OCI-LY7 (cell line): ENCODE data around the gene IL12A. TPM values are rescaled to one million over a fixed set of nuclear protein-coding genes. Genes with fewer than 3 reads are reported as not detected.

ENCODE experiments used
- BruUV-seq: library from RNA; stranded (reverse); fragments of 400-500 nt; replicated peaks from 2 replicates; lab custom pipeline; 2021; lab: Mats Ljungman, UMichigan
- CTCF ChIA-PET: fragments of 300-600 bp; sonication (Branson Sonifier 250); formaldehyde crosslinking; loops from one replicate; lab custom pipeline; 2022; ENCODE audit warnings: antibody characterized with exemption; ENCODE audit not compliant: unreplicated experiment; lab: Charles Lee
- POLR2A ChIA-PET: fragments of 300-600 bp; sonication (Branson Sonifier 250); formaldehyde crosslinking; loops from one replicate; lab custom pipeline; 2022; ENCODE audit warnings: antibody characterized with exemption; lab: Charles Lee
- DNase-seq: peaks from one replicate; pipeline ENCODE4 v3.0.0-alpha.2; 2015; ENCODE audit warnings: low spot score
- H2AFZ ChIP-seq: fragments of 200-600 bp; sonication (generic), shearing (Covaris generic); 2 replicates; pipeline ENCODE4 v1.6.1; 2014; ENCODE audit warnings: mild to moderate bottlenecking, antibody characterized with exemption, low read length, moderate library complexity
- H3K27ac ChIP-seq: fragments of 200-600 bp; sonication (generic); 2 replicates; pipeline ENCODE4 v1.5.1; 2014; ENCODE audit warnings: mixed run types, low read depth, mild to moderate bottlenecking, moderate library complexity, low read length, inconsistent platforms; ENCODE audit not compliant: poor library complexity, severe bottlenecking
- H3K36me3 ChIP-seq: fragments of 200-600 bp; sonication (generic); 2 replicates; pipeline ENCODE4 v1.6.1; 2014; ENCODE audit warnings: mild to moderate bottlenecking, antibody characterized with exemption, low read length, moderate library complexity, mixed read lengths; ENCODE audit not compliant: insufficient read depth
- H3K4me1 ChIP-seq: fragments of 200-600 bp; sonication (generic); 2 replicates; pipeline ENCODE4 v1.5.1; 2014; ENCODE audit warnings: mild to moderate bottlenecking, low read length; ENCODE audit not compliant: insufficient read depth, poor library complexity, severe bottlenecking
- H3K4me2 ChIP-seq: fragments of 200-600 bp; sonication (generic); 2 replicates; pipeline ENCODE4 v1.6.1; 2014; ENCODE audit warnings: mild to moderate bottlenecking, low read length
- H3K4me3 ChIP-seq: fragments of 200-600 bp; sonication (generic); 2 replicates; pipeline ENCODE4 v1.5.1; 2014; ENCODE audit warnings: mild to moderate bottlenecking, low read depth, low read length; ENCODE audit not compliant: poor library complexity, severe bottlenecking
- H3K79me2 ChIP-seq: fragments of 200-600 bp; sonication (generic); 2 replicates; pipeline ENCODE4 v1.6.1; 2016; ENCODE audit warnings: low read depth, mild to moderate bottlenecking, low read length, moderate library complexity, mixed read lengths; ENCODE audit not compliant: insufficient read depth
- H3K9me2 ChIP-seq: fragments of 200-600 bp; sonication (generic); 2 replicates; pipeline ENCODE4 v1.6.1; 2016; ENCODE audit warnings: mild to moderate bottlenecking, low read length, mixed read lengths; ENCODE audit not compliant: insufficient read depth
- H3K9me3 ChIP-seq: fragments of 200-600 bp; sonication (generic); 2 replicates; pipeline ENCODE4 v1.6.1; 2014; ENCODE audit warnings: mild to moderate bottlenecking, mixed run types, low read length, mixed read lengths
- H4K20me1 ChIP-seq: fragments of 200-600 bp; sonication (generic); 2 replicates; pipeline ENCODE4 v1.6.1; 2014; ENCODE audit warnings: mild to moderate bottlenecking, antibody characterized with exemption, low read length, moderate library complexity, mixed read lengths; ENCODE audit not compliant: insufficient read depth
- EZH2phosphoT487 ChIP-seq: fragments of 200-600 bp; sonication (generic); IDR thresholded peaks from 2 replicates; pipeline ENCODE4 v1.6.1; 2018; ENCODE audit warnings: low read depth, borderline replicate concordance, mild to moderate bottlenecking, mixed run types, antibody characterized with exemption, low read length, moderate library complexity, mixed read lengths
- intact Hi-C: fragments of 100-400 bp; cut with micrococcal nuclease; formaldehyde crosslinking; loops from one replicate; pipeline ENCODE4 v1.10.0; 2022; ENCODE audit not compliant: unreplicated experiment
- total RNA-seq, 2 experiments: library from RNA; depleted of rRNA in 1 of 2; stranded (reverse); fragments of >200 nt in 1 of 2; shearing (Covaris generic) in 1 of 2; gene quantifications; 2 replicates each; pipeline ENCODE4 v1.2.3, GENCODE V29; 2014 to 2022
- TF ChIP-seq, protein P1 (sequence below): fragments of 200-600 bp; sonication (generic); conservative IDR thresholded peaks from 2 replicates; pipeline ENCODE4 v1.5.1; 2014; ENCODE audit warnings: mild to moderate bottlenecking, antibody characterized with exemption, low read length, moderate library complexity, mixed read lengths

IL12A gene
- total RNA-seq, 2 experiments from 2014 or later: not detected

DNA sequence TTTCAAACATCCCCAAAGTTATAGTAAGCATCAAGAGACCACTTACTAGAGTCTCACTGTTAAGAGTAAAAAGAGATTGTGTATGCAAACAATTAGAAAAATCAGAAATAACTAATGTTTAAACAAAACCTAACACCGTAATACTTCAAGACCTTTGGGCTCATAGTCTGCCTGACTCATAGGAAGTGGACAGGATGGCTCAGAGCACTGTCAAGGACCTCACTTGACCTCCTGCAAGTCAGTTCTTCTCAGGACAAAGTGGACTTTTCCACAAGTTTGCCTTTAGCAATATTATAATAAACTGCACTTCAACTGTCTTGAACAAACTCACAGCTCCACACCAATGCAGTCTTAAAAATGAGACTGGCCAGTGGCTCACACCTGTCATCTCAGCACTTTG, 34.8 kb downstream of the IL12A start:
- Histone ChIP-seq H3K4me1 (no peaks in the 10 kb centered on the region), H3K27ac (no peak overlapping the region), H4K20me1 (no peaks in the 10 kb centered on the region), H3K79me2 (no peaks in the 10 kb centered on the region), H2AFZ (no peak overlapping the region), H3K4me2 (no peak overlapping the region), H3K9me2 (no peaks in the 10 kb centered on the region), H3K9me3 (no peaks in the 10 kb centered on the region), H3K4me3 (no peak overlapping the region), H3K36me3 (no peaks in the 10 kb centered on the region)
- intact Hi-C loops: no loop called here
- DNase-seq: no peak
- ChIA-PET CTCF (no interaction called here), POLR2A (no interaction called here)
- no TSS peak for BruUV-seq
- TF ChIP-seq, protein P1, sequence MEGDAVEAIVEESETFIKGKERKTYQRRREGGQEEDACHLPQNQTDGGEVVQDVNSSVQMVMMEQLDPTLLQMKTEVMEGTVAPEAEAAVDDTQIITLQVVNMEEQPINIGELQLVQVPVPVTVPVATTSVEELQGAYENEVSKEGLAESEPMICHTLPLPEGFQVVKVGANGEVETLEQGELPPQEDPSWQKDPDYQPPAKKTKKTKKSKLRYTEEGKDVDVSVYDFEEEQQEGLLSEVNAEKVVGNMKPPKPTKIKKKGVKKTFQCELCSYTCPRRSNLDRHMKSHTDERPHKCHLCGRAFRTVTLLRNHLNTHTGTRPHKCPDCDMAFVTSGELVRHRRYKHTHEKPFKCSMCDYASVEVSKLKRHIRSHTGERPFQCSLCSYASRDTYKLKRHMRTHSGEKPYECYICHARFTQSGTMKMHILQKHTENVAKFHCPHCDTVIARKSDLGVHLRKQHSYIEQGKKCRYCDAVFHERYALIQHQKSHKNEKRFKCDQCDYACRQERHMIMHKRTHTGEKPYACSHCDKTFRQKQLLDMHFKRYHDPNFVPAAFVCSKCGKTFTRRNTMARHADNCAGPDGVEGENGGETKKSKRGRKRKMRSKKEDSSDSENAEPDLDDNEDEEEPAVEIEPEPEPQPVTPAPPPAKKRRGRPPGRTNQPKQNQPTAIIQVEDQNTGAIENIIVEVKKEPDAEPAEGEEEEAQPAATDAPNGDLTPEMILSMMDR: no peak
- TF ChIP-seq EZH2phosphoT487: no peak

DNA sequence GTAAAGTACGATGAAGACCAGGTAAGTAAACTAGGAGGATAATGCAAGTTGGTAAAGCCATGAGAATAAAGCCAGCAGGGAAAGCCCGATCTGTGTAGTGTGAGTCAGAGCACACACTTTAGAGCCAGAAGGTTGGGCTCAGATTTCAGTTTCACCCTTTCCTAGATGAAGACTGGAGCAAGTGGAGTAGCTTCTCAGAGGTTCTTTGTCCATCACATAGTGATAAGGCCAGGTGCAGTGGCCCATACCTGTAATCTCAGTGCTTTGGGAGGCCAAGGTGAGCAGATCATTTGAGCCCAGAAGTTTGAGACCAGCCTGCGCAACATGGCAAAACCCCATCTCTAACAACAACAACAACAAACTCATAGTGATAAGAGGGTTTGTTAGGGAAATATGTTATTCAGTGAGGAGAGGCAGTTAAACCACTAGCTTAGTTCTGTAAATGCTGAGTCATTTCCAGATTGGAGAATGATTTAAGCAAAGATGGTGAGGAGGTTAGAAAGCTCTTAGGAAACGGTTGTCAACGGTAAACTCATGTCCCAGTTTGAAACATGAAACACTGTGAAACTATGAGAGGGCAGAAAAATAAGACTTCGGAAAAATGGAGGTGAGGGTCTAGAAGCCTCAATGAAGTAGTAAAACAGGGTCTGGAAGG, 39.0 kb downstream of the IL12A start:
- no peak overlapping the region for H3K27ac ChIP-seq

GRCh38 chr3:160035757-160036156, 47.1 kb downstream of the IL12A start:
- BruUV-seq: no TSS peak
- no peaks in the 10 kb centered on the region for H4K20me1 ChIP-seq
- ChIA-PET CTCF (no interaction called here), POLR2A (no interaction called here)
- no peaks in the 10 kb centered on the region for H3K9me2 ChIP-seq
- TF ChIP-seq, protein P1: no peak
- TF ChIP-seq EZH2phosphoT487: no peak
- DNase-seq: no peak
- no peak overlapping the region for H3K27ac ChIP-seq
- H3K79me2 ChIP-seq: no peaks in the 10 kb centered on the region
- intact Hi-C loops: no loop called here
- H3K36me3 ChIP-seq: no peaks in the 10 kb centered on the region
- no peak overlapping the region for H3K4me3 ChIP-seq
- H3K9me3 ChIP-seq: no peaks in the 10 kb centered on the region
- H2AFZ ChIP-seq: no peak overlapping the region
- no peak overlapping the region for H3K4me2 ChIP-seq
- no peaks in the 10 kb centered on the region for H3K4me1 ChIP-seq

More for the DNA sequence above, 39.0 kb downstream of the IL12A start:
- no TSS peak for BruUV-seq
- no peak for DNase-seq
- no peaks in the 10 kb centered on the region for H4K20me1 ChIP-seq
- H3K79me2 ChIP-seq: no peaks in the 10 kb centered on the region
- no peaks in the 10 kb centered on the region for H3K4me1 ChIP-seq
- H2AFZ ChIP-seq: no peak overlapping the region
- H3K36me3 ChIP-seq: no peaks in the 10 kb centered on the region
- POLR2A ChIA-PET: interaction anchor here (0.6 to 1.2 kb wide), 2 partner anchors 19 to 35 kb away, joined by 3 read pairs; no protein-coding TSS in a partner anchor
- CTCF ChIA-PET: no interaction called here
- H3K4me2 ChIP-seq: no peak overlapping the region
- TF ChIP-seq EZH2phosphoT487: no peak
- no peak overlapping the region for H3K4me3 ChIP-seq
- H3K9me2 ChIP-seq: no peaks in the 10 kb centered on the region
- intact Hi-C loops: no loop called here
- no peaks in the 10 kb centered on the region for H3K9me3 ChIP-seq
